KMS-11 (cell line): ENCODE results near the gene SPTLC3.

Experiments used
- H2AFZ ChIP-seq: fragments of 200-600 bp; sonication (generic); 2 replicates; pipeline ENCODE4 v1.6.1; 2016; ENCODE audit warnings: antibody characterized with exemption, mixed run types, low read depth
- H3K27ac ChIP-seq: fragments of 200-600 bp; sonication (generic); 2 replicates; pipeline ENCODE4 v1.6.1; 2016; ENCODE audit warnings: mild to moderate bottlenecking, mixed run types
- H3K27me3 ChIP-seq: fragments of 200-600 bp; sonication (generic); 2 replicates; pipeline ENCODE4 v1.6.1; 2017; ENCODE audit warnings: mild to moderate bottlenecking, low read depth, mixed run types, moderate library complexity; ENCODE audit not compliant: insufficient read depth
- H3K36me3 ChIP-seq: fragments of 200-600 bp; sonication (generic); 2 replicates; pipeline ENCODE4 v1.6.1; 2017; ENCODE audit warnings: mild to moderate bottlenecking, mixed run types; ENCODE audit not compliant: insufficient read depth
- H3K4me1 ChIP-seq: fragments of 200-600 bp; sonication (generic); 2 replicates; pipeline ENCODE4 v1.6.1; 2016; ENCODE audit warnings: mild to moderate bottlenecking, low read depth, mixed run types; ENCODE audit not compliant: poor library complexity, severe bottlenecking
- H3K4me2 ChIP-seq: fragments of 200-600 bp; sonication (generic); 2 replicates; pipeline ENCODE4 v1.7.0; 2016; ENCODE audit warnings: mild to moderate bottlenecking, mixed run types
- H3K4me3 ChIP-seq: fragments of 200-600 bp; sonication (generic); IDR thresholded peaks from 2 replicates; pipeline ENCODE4 v1.6.1; 2017; ENCODE audit warnings: low read depth, low read length, mixed read lengths; ENCODE audit not compliant: insufficient read depth
- H3K79me2 ChIP-seq: fragments of 200-600 bp; sonication (generic); 2 replicates; pipeline ENCODE4 v1.6.1; 2016; ENCODE audit warnings: low read depth, mixed run types; ENCODE audit not compliant: insufficient read depth
- H3K9ac ChIP-seq: fragments of 200-600 bp; sonication (generic); 2 replicates; pipeline ENCODE4 v1.6.1; 2016; ENCODE audit warnings: mild to moderate bottlenecking, mixed run types
- H4K20me1 ChIP-seq: fragments of 200-600 bp; sonication (generic); 2 replicates; pipeline ENCODE4 v1.6.1; 2016; ENCODE audit warnings: mild to moderate bottlenecking, mixed run types; ENCODE audit not compliant: insufficient read depth
- TF ChIP-seq, protein P1 (sequence below): fragments of 200-600 bp; sonication (generic); conservative IDR thresholded peaks from 2 replicates; pipeline ENCODE4 v1.6.1; 2017; ENCODE audit warnings: low read depth, mild to moderate bottlenecking, antibody characterized with exemption, low read length, moderate library complexity, mixed read lengths

Gene SPTLC3

DNA sequence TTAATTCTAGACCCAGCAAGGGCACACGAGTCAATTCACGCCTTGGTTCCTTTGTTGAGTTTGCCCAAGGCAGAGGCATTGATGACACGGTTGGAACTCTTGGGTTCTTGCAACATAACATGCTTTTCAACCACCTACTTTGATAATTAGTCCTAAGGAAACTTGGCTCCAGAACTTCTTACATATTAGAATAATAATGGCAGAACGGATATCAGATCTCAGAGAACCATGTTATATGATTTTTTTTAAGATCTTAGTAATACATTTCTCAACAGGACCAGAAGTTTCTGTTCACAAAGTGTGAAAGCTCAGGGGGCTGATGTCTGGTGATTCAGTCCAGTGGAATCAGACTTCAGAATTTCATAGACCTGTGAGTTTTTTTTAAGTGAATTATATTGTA lies 19.2 kb downstream of the SPTLC3 start:
- no peak overlapping the region for H2AFZ ChIP-seq
- no peaks in the 10 kb centered on the region for H3K4me1 ChIP-seq
- H3K9ac ChIP-seq, result no peak overlapping the region
- H3K79me2 ChIP-seq, result no peaks in the 10 kb centered on the region
- TF ChIP-seq, protein P1, sequence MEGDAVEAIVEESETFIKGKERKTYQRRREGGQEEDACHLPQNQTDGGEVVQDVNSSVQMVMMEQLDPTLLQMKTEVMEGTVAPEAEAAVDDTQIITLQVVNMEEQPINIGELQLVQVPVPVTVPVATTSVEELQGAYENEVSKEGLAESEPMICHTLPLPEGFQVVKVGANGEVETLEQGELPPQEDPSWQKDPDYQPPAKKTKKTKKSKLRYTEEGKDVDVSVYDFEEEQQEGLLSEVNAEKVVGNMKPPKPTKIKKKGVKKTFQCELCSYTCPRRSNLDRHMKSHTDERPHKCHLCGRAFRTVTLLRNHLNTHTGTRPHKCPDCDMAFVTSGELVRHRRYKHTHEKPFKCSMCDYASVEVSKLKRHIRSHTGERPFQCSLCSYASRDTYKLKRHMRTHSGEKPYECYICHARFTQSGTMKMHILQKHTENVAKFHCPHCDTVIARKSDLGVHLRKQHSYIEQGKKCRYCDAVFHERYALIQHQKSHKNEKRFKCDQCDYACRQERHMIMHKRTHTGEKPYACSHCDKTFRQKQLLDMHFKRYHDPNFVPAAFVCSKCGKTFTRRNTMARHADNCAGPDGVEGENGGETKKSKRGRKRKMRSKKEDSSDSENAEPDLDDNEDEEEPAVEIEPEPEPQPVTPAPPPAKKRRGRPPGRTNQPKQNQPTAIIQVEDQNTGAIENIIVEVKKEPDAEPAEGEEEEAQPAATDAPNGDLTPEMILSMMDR, result no peak
- no peaks in the 10 kb centered on the region for H3K27me3 ChIP-seq
- H3K27ac ChIP-seq, result no peak overlapping the region
- H3K4me2 ChIP-seq, result no peak overlapping the region
- no peak overlapping the region for H3K4me3 ChIP-seq
- no peaks in the 10 kb centered on the region for H4K20me1 ChIP-seq
- no peaks in the 10 kb centered on the region for H3K36me3 ChIP-seq

DNA sequence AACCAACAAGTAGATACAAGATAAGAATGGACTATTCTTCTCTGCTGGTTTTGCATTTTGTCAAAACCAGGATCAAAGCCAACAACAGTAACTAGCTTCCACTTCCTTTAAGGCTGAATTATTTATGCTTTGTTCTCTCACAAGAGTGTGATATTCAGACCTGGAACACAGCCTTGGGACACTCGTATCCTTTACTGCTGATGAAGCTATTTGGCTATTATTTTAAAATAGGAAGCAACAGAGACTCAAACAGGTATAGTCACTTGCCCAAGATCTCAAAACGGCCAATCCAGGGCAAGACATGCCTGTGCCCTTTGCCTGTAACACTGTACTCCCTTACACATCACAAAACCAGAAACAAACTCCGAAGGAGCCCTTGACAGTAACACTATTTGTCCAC lies 19.9 kb downstream of the SPTLC3 start:
- H3K79me2 ChIP-seq, result no peaks in the 10 kb centered on the region
- H3K27ac ChIP-seq, result no peak overlapping the region
- no peak overlapping the region for H3K4me2 ChIP-seq
- no peaks in the 10 kb centered on the region for H3K27me3 ChIP-seq
- H3K4me1 ChIP-seq, result no peaks in the 10 kb centered on the region
- TF ChIP-seq, protein P1, result no peak
- no peak overlapping the region for H2AFZ ChIP-seq
- no peak overlapping the region for H3K4me3 ChIP-seq
- no peak overlapping the region for H3K9ac ChIP-seq
- no peaks in the 10 kb centered on the region for H3K36me3 ChIP-seq
- H4K20me1 ChIP-seq, result no peaks in the 10 kb centered on the region

DNA sequence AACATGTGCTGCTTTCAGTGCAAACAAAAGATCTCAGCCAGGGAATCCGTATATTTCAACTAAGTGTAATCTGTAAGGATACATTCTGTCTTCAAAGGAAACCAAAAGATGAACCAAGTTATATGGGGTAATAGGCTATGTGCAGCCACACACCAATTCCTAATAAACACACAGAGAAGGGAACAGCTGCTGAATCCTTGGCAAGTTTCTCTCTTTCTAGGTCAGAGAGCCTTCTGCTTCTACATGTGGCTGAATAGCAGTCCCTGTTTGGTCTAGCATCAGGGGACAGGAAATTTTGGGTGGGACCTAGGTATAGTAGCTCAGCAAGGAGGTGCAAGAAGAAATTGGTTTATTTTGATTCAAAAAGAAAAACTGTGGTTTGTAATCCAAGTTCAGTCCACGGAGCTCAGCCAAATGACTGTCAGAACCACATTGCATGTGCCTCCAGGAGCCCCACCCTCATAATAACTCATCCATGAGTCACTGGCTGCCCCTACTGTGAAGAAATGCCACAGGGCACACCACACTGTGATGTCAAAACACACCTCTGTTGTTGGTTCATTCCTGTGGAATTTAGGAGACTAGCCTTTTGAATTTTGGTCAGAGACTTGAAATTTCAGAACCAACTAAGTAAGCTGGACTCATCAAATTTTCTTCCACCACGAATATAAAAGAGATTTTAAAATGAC lies 21.1 kb downstream of the SPTLC3 start:
- no peak overlapping the region for H3K4me3 ChIP-seq
- no peak overlapping the region for H3K27ac ChIP-seq
- H3K9ac ChIP-seq, result no peak overlapping the region
- no peak overlapping the region for H2AFZ ChIP-seq
- H3K4me2 ChIP-seq, result no peak overlapping the region
- no peaks in the 10 kb centered on the region for H3K79me2 ChIP-seq
- TF ChIP-seq, protein P1, result no peak
- no peaks in the 10 kb centered on the region for H3K36me3 ChIP-seq
- H3K27me3 ChIP-seq, result no peaks in the 10 kb centered on the region
- H3K4me1 ChIP-seq, result no peaks in the 10 kb centered on the region
- H4K20me1 ChIP-seq, result no peaks in the 10 kb centered on the region

DNA sequence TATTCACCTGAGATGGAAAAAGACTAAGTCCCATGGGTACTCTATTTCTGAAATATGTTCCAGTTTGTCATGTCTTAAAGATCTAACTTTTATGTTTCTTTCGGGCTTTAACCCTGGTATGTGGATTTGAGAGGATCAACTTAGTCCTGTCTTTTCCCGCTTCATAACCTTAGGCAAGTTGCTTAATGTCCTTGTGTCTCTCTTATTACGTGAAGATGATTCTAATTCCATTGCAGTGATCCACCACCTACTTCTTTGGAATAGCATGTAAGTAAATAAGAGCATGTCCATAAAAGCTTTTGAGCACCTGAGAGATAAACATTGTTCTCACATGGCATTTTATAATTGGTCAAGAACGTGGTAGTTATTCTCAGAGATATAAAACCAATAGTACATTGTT lies 23.0 kb downstream of the SPTLC3 start:
- H3K4me3 ChIP-seq, result no peak overlapping the region
- H3K9ac ChIP-seq, result no peak overlapping the region
- no peaks in the 10 kb centered on the region for H3K36me3 ChIP-seq
- H3K4me2 ChIP-seq, result no peak overlapping the region
- no peaks in the 10 kb centered on the region for H4K20me1 ChIP-seq
- TF ChIP-seq, protein P1, result no peak
- no peak overlapping the region for H3K27ac ChIP-seq
- H2AFZ ChIP-seq, result no peak overlapping the region
- H3K27me3 ChIP-seq, result no peaks in the 10 kb centered on the region
- H3K4me1 ChIP-seq, result no peaks in the 10 kb centered on the region
- no peaks in the 10 kb centered on the region for H3K79me2 ChIP-seq
